GM18505 (cell line): ENCODE results near the gene SNRNP70.
"Not testable (repeated sequence)": the region's sequence is repeated elsewhere in the genome, so short reads cannot be mapped to it uniquely, and the experiment has no call there.

Experiments
- ATAC-seq: cut with Tn5 transposase; IDR thresholded peaks from one replicate; pipeline ENCODE4 v1.9.1; 2021; ENCODE audit not compliant: unreplicated experiment
- POLR2A ChIP-seq: IDR thresholded peaks from 4 replicates; pipeline ENCODE4 v1.6.1; 2011; ENCODE audit warnings: borderline replicate concordance; ENCODE audit not compliant: insufficient read depth, insufficient read length; ENCODE audit errors: extremely low read depth

SNRNP70 gene

GRCh38 chr19:49085020-49085867 lies at the start of gene SNRNP70:
SNRNP70 (plus strand) TSS chr19:49085451; CDS start chr19:49086415, 964 bp downstream.
- TF ChIP-seq POLR2A: peak; percentile 98
- ATAC-seq: peak; percentile 91

GRCh38 chr19:49036815-49037214 lies 48.4 kb upstream of the SNRNP70 start, which contains the start of gene CGB1:
CGB1 (minus strand) TSS chr19:49036895; CDS start chr19:49036711, 184 bp downstream.
- not testable (repeated sequence) for ATAC-seq

- not testable (repeated sequence) for ATAC-seq
Measured at GRCh38 chr19:49038111-49038510, 47.1 kb upstream of the SNRNP70 start.

GRCh38 chr19:49038557-49039276 lies 46.5 kb upstream of the SNRNP70 start:
- not testable (repeated sequence) for ATAC-seq

- not testable (repeated sequence) for ATAC-seq
Measured at GRCh38 chr19:49039736-49040135, 45.5 kb upstream of the SNRNP70 start.

- ATAC-seq: no peak
Measured at GRCh38 chr19:49042177-49042576, 43.1 kb upstream of the SNRNP70 start.

GRCh38 chr19:49042666-49043065 lies 42.6 kb upstream of the SNRNP70 start:
- ATAC-seq: not testable (repeated sequence)

More at GRCh38 chr19:49042177-49042576, 43.1 kb upstream of the SNRNP70 start:
- TF ChIP-seq POLR2A: no peak

GRCh38 chr19:49043548-49043947 lies 41.7 kb upstream of the SNRNP70 start, which contains the start of gene CGB5:
CGB5 (plus strand) TSS chr19:49043848; CDS start chr19:49044210, 362 bp downstream.
- ATAC-seq: not testable (repeated sequence)

GRCh38 chr19:49049011-49049410 lies 36.2 kb upstream of the SNRNP70 start, which contains the start of gene CGB8:
CGB8 (minus strand) TSS chr19:49049111; CDS start chr19:49048739, 372 bp downstream.
- not testable (repeated sequence) for ATAC-seq

GRCh38 chr19:49049834-49050233 lies 35.4 kb upstream of the SNRNP70 start:
- ATAC-seq: not testable (repeated sequence)

GRCh38 chr19:49050376-49051033 lies 34.7 kb upstream of the SNRNP70 start:
- ATAC-seq: not testable (repeated sequence)

- no peak for ATAC-seq
- no peak for TF ChIP-seq POLR2A
Measured at GRCh38 chr19:49056101-49056901, 28.9 kb upstream of the SNRNP70 start.

GRCh38 chr19:49056902-49057596 lies 28.2 kb upstream of the SNRNP70 start:
- not testable (repeated sequence) for ATAC-seq
